Amniotic stem cell (primary cell): ENCODE measurements around the gene N4BP2.

Source experiments
- DNase-seq: peaks from one replicate; lab custom pipeline; 2025; lab: John Stamatoyannopoulos, UW

Gene N4BP2

GRCh38 chr4:40192114-40193015 lies 135.7 kb downstream of the N4BP2 start:
- no peak for DNase-seq

GRCh38 chr4:40193016-40193571 lies 136.4 kb downstream of the N4BP2 start:
- no peak for DNase-seq

- DNase-seq: no peak
These were observed 136.9 kb downstream of the N4BP2 start for GRCh38 chr4:40193578-40193977.

GRCh38 chr4:40194602-40195161 lies 138.0 kb downstream of the N4BP2 start:
- no peak for DNase-seq

GRCh38 chr4:40195182-40196177 lies 138.8 kb downstream of the N4BP2 start:
- DNase-seq: no peak

GRCh38 chr4:40196272-40196671 lies 139.6 kb downstream of the N4BP2 start:
- no peak for DNase-seq

GRCh38 chr4:40196724-40197281 lies 140.2 kb downstream of the N4BP2 start, which contains the start of gene RHOH:
Gene RHOH (plus strand): TSS chr4:40197031. CDS start chr4:40243387, 46,356 bp downstream.
- DNase-seq: no peak

- no peak for DNase-seq
These were observed 141.4 kb downstream of the N4BP2 start for GRCh38 chr4:40197879-40198689.

- no peak for DNase-seq
These were observed 142.6 kb downstream of the N4BP2 start for GRCh38 chr4:40199179-40199670.

- DNase-seq: no peak
These were observed 143.6 kb downstream of the N4BP2 start for GRCh38 chr4:40199999-40200874.

GRCh38 chr4:40200875-40201801 lies 144.5 kb downstream of the N4BP2 start:
- no peak for DNase-seq

- DNase-seq: no peak
These were observed 145.2 kb downstream of the N4BP2 start for GRCh38 chr4:40201898-40202297.

- no peak for DNase-seq
These were observed 145.8 kb downstream of the N4BP2 start for GRCh38 chr4:40202474-40202873.

- no peak for DNase-seq
These were observed 148.0 kb downstream of the N4BP2 start for GRCh38 chr4:40204507-40205258.

- no peak for DNase-seq
These were observed 148.9 kb downstream of the N4BP2 start for GRCh38 chr4:40205259-40206198.

GRCh38 chr4:40206426-40206825 lies 149.8 kb downstream of the N4BP2 start:
- DNase-seq: no peak
